CD4-positive, alpha-beta T cell (primary cell): ENCODE measurements around the gene MARCHF9. TPM values are rescaled to one million over a fixed set of nuclear protein-coding genes. Genes with fewer than 3 reads are reported as not detected.

Source experiments
- ATAC-seq: fragments of 200-7000 bp; cut with Tn5 transposase; one replicate; pipeline ENCODE4 v1.10.0; 2022; ENCODE audit warnings: mild to moderate bottlenecking; ENCODE audit not compliant: poor library complexity
- CTCF ChIA-PET: fragments of 350-600 bp; sonication (Branson Sonifier 250); formaldehyde crosslinking; loops from one replicate; lab custom pipeline; 2021; ENCODE audit warnings: antibody characterized with exemption, inconsistent platforms; lab: Charles Lee
- POLR2A ChIA-PET: fragments of 350-600 bp; sonication (Branson Sonifier 250); formaldehyde crosslinking; loops from one replicate; lab custom pipeline; 2021; ENCODE audit warnings: antibody characterized with exemption, inconsistent platforms; lab: Charles Lee
- DNase-seq, 14 experiments: peaks; one replicate each; pipeline ENCODE4 v3.0.0-alpha.2; 2013 to 2020; ENCODE audit warnings: mixed read lengths in 2 of 14
- H3K27ac ChIP-seq, 2 donors: one replicate each; pipeline versions ENCODE4 v1.5.1 to v1.7.0; 2013; ENCODE audit warnings: low read length in 2 of 2, low read depth in 1 of 2, mild to moderate bottlenecking in 1 of 2
- H3K27me3 ChIP-seq, 2 experiments: 1 replicate in 1 of 2; 2 replicates in 1 of 2; pipeline versions ENCODE4 v1.6.1 to v1.7.0; 2013; ENCODE audit warnings: low read length in 2 of 2, control low read depth in 1 of 2, mild to moderate bottlenecking in 1 of 2, moderate library complexity in 1 of 2; ENCODE audit not compliant: insufficient read depth in 2 of 2, control insufficient read depth in 1 of 2
- H3K36me3 ChIP-seq: one replicate; pipeline ENCODE4 v1.6.1; 2013; ENCODE audit warnings: low read length, control low read depth; ENCODE audit not compliant: insufficient read depth
- H3K4me1 ChIP-seq: one replicate; pipeline ENCODE4 v1.6.1; 2013; ENCODE audit warnings: low read length, control low read depth; ENCODE audit not compliant: insufficient read depth
- H3K4me3 ChIP-seq: one replicate; pipeline ENCODE4 v1.5.1; 2013; ENCODE audit warnings: mild to moderate bottlenecking, low read length, moderate library complexity
- H3K9me3 ChIP-seq, 2 experiments: 1 replicate in 1 of 2; 2 replicates in 1 of 2; pipeline versions ENCODE4 v1.6.1 to v1.7.0; 2013; ENCODE audit warnings: low read length in 2 of 2, mild to moderate bottlenecking in 2 of 2, control low read depth in 1 of 2, moderate library complexity in 1 of 2; ENCODE audit not compliant: control insufficient read depth in 1 of 2, insufficient read depth in 1 of 2
- H3K27ac Mint-ChIP-seq: one replicate; pipeline ENCODE4 v1.8.0; 2020; ENCODE audit warnings: mixed read lengths
- H3K27me3 Mint-ChIP-seq: one replicate; pipeline ENCODE4 v1.8.0; 2021; ENCODE audit warnings: mixed read lengths
- H3K36me3 Mint-ChIP-seq: one replicate; pipeline ENCODE4 v1.8.0; 2021; ENCODE audit warnings: low read depth, mixed read lengths
- H3K4me1 Mint-ChIP-seq: one replicate; pipeline ENCODE4 v1.8.0; 2021; ENCODE audit warnings: low read depth, mixed read lengths
- H3K4me3 Mint-ChIP-seq: one replicate; pipeline ENCODE4 v1.8.0; 2020; ENCODE audit warnings: mild to moderate bottlenecking, mixed read lengths
- H3K9me3 Mint-ChIP-seq: one replicate; pipeline ENCODE4 v1.8.0; 2020; ENCODE audit warnings: mixed read lengths
- CTCF ChIP-seq: fragments of 200-600 bp; IDR thresholded peaks from one replicate; pipeline ENCODE4 v1.8.0; 2022; ENCODE audit warnings: antibody characterized with exemption, mild to moderate bottlenecking
- intact Hi-C, 2 experiments: fragments of 100-400 bp; cut with DNase I in 1 of 2; cut with micrococcal nuclease in 1 of 2; formaldehyde crosslinking; loops; one replicate each; pipeline versions ENCODE4 v1.15.1 to v1.9.0; 2023 to 2025; cut with DNase I, micrococcal nuclease
- microRNA-seq: library from miRNA; unstranded; fragments of <30 nt; microRNA quantifications from one replicate; pipeline ENCODE4 v1.2.0, GENCODE V29; 2021; ENCODE audit warnings: borderline microRNAs expressed, borderline replicate concordance
- total RNA-seq, 174 experiments: library from RNA in 2 of 174; stranded (reverse) in 2 of 174; gene quantifications; one replicate each; pipeline ENCODE4 v1.2.3 and lab custom pipeline; 2021 to 2026

MARCHF9 gene
- total RNA-seq, 2 experiments from 2014 or later: 39.9 to 40.8 TPM

- intact Hi-C loops: no loop called here
- Histone ChIP-seq H3K4me1 (no peaks in the 10 kb centered on the region), H3K36me3 (peaks cover 22% of the 10 kb centered on the region), H3K9me3 (no peaks in the 10 kb centered on the region), H3K27ac (no peak overlapping the region), H3K27me3 (no peaks in the 10 kb centered on the region), H3K4me3 (no peak overlapping the region)
- ChIA-PET POLR2A (no interaction called here), CTCF (no interaction called here)
- Mint-ChIP-seq H3K27me3 (no peaks in the 10 kb centered on the region), H3K36me3 (peaks cover 39% of the 10 kb centered on the region), H3K27ac (no peak overlapping the region), H3K4me3 (no peak overlapping the region), H3K4me1 (no peaks in the 10 kb centered on the region), H3K9me3 (no peaks in the 10 kb centered on the region)
- DNase-seq (no peak), ATAC-seq (no peak)
- no peak for TF ChIP-seq CTCF
Measured at GRCh38 chr12:57809425-57809824, 54.5 kb downstream of the MARCHF9 start.

Small RNA genes within 50 kb of the gene (microRNA-seq; reads per million reads assigned to microRNA genes)
- not detected for gene MIR6759

Other genes with a start within 250 kb of the MARCHF9 start
- 100 to 1,000 TPM; 145 TPM for gene DDIT3, start 234.6 kb upstream of the MARCHF9 start, total RNA-seq
- gene MBD6, start 232.3 kb upstream of the MARCHF9 start, total RNA-seq: 10 to 100 TPM; 72.4 to 74.7 TPM
- gene DCTN2, start 207.9 kb upstream of the MARCHF9 start, total RNA-seq: 10 to 100 TPM; 39.6 TPM
- gene KIF5A, start 205.1 kb upstream of the MARCHF9 start, total RNA-seq: under 1 TPM; 0.39 to 0.47 TPM
- gene PIP4K2C, start 163.9 kb upstream of the MARCHF9 start, total RNA-seq: 10 to 100 TPM; 15.1 to 17.3 TPM
- gene DTX3, start 150.3 kb upstream of the MARCHF9 start, total RNA-seq: 10 to 100 TPM; 28.6 to 29.4 TPM
- under 1 TPM; 0.25 to 0.27 TPM for gene ARHGEF25, start 143.7 kb upstream of the MARCHF9 start, total RNA-seq
- not detected for gene B4GALNT1, start 121.9 kb upstream of the MARCHF9 start, total RNA-seq
- gene OS9, start 61.0 kb upstream of the MARCHF9 start, total RNA-seq: 100 to 1,000 TPM; 108 to 112 TPM
- 10 to 100 TPM; 21.0 to 21.2 TPM for gene AGAP2, start 16.4 kb upstream of the MARCHF9 start, total RNA-seq
- gene TSPAN31, start 10.1 kb upstream of the MARCHF9 start, total RNA-seq: 10 to 100 TPM; 10.3 to 10.7 TPM
- gene CDK4, start 2.8 kb upstream of the MARCHF9 start, total RNA-seq: 10 to 100 TPM in 1 of 2 experiments, 1 to 10 TPM in 1; 8.7 to 10.8 TPM
- gene CYP27B1, start 12.0 kb downstream of the MARCHF9 start, total RNA-seq: 1 to 10 TPM; 1.0 to 1.4 TPM
- gene METTL1, start 17.0 kb downstream of the MARCHF9 start, total RNA-seq: 10 to 100 TPM in 1 of 2 experiments, 1 to 10 TPM in 1; 9.3 to 12.0 TPM
- 1 to 10 TPM; 1.1 to 1.4 TPM for gene EEF1AKMT3, start 17.5 kb downstream of the MARCHF9 start, total RNA-seq
- gene TSFM, start 27.7 kb downstream of the MARCHF9 start, total RNA-seq: 10 to 100 TPM; 25.8 to 26.9 TPM
- gene AVIL, start 63.6 kb downstream of the MARCHF9 start, total RNA-seq: 1 to 10 TPM in 1 of 2 experiments, under 1 TPM in 1; 0.60 to 1.2 TPM
- 10 to 100 TPM; 86.2 to 86.4 TPM for gene CTDSP2, start 91.6 kb downstream of the MARCHF9 start, total RNA-seq
- 1 to 10 TPM; 5.3 to 5.6 TPM for gene ATP23, start 186.5 kb downstream of the MARCHF9 start, total RNA-seq